ENCODE measurements around the gene MVB12B. TPM values are rescaled to one million over a fixed set of nuclear protein-coding genes. Genes with fewer than 3 reads are reported as not detected.

The MVB12B gene
- total RNA-seq, 1 experiment from 2014 or later = 5.8 TPM

DNA sequence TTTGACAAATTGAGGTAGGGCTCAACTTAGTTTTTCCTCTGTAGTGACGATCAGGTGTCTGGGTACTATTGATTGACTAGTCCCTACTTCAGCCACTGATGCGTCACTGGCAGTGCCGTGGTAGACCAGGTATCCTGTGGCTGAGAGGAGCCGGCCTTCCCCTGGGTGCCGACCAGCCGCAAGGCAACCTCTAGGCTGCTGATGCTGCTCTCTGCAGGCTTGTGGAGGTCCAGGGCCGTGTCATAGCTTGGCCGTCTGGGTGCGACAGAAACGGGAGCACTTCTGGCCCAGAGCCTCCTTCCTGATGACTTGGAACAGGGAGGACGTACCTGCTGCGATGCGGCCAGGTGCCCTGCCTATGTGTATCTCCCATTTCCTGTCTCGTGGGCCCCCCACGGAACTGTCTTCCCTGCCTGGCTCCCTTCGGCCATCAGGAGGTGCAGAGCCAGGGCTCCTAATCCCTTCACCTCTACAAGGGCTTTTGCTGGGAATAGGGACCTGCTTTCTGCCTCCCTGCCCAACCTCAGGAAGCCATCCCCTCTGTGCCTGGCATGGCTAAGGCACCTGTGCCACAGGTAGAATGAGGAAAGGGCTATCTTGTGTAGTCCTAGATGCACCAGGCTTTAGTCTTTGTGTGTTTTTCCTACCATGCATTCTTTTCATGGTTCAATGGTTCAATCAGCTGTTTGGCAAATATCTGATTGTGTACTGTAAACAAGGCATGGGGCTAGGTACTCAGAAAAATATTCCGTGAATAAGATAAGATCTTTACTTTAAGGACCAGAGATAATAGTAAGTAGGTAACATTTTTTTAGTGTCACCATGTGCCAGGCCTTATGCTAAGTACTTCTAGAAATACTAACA is 44.6 kb downstream of the MVB12B start:
- no peak overlapping the region for H2BK20ac ChIP-seq (ENCODE audit: low read depth, low read length, poor library complexity, severe bottlenecking)
- Mint-ChIP-seq H3K4me3 (no peak overlapping the region), H3K27me3 (ENCODE audit: low read depth) (no peaks in the 10 kb centered on the region), H3K36me3 (ENCODE audit: insufficient read depth in 1 of 3, low read depth in 3 of 3) (no peaks in the 10 kb centered on the region), H3K4me1 (peaks cover 31 to 37% of the 10 kb centered on the region in 2 experiments), H3K9me3 (no peaks in the 10 kb centered on the region), H3K27ac (no peak overlapping the region)
- H2BK120ac ChIP-seq (ENCODE audit: low read depth, low read length, poor library complexity, severe bottlenecking) = no peak overlapping the region
- no peak overlapping the region for H3K23ac ChIP-seq (ENCODE audit: insufficient read length, low read depth, low read length)
- no peaks in the 10 kb centered on the region for H3K27me3 ChIP-seq (ENCODE audit: insufficient read depth, low read length)
- H3K4me1 ChIP-seq (ENCODE audit: insufficient read depth, low read length) = peaks cover 2% of the 10 kb centered on the region; the same call in 1 of the 2 replicates
- H3K79me2 ChIP-seq (ENCODE audit: insufficient read depth, low read length) = no peaks in the 10 kb centered on the region
- H3K27ac ChIP-seq (ENCODE audit: insufficient read length, low read depth, low read length) = no peak overlapping the region
- peak overlapping the region; percentile 34; the same call in 1 of the 2 replicates for H3K14ac ChIP-seq (ENCODE audit: insufficient read depth, low read length)
- no peak overlapping the region for H2BK12ac ChIP-seq (ENCODE audit: insufficient read length, low read depth, low read length)
- H3K4me2 ChIP-seq (ENCODE audit: insufficient read depth, insufficient read length, low read length) = no peak overlapping the region
- no peak overlapping the region for H2BK5ac ChIP-seq (ENCODE audit: insufficient read length, low read length)
- no peaks in the 10 kb centered on the region for H3K9me3 ChIP-seq (ENCODE audit: control insufficient read depth, low read depth, low read length)
- peak; percentile 63 for DNase-seq
- no peak overlapping the region for H3K4ac ChIP-seq (ENCODE audit: low read depth, low read length)
- no peak overlapping the region for H2BK15ac ChIP-seq (ENCODE audit: low read depth, low read length)
- H3K9ac ChIP-seq (ENCODE audit: extremely low read depth, insufficient read length, low read length) = no peak overlapping the region
- no peak overlapping the region for H3K18ac ChIP-seq (ENCODE audit: insufficient read length, low read depth, low read length)
- H2AK5ac ChIP-seq (ENCODE audit: insufficient read length, low read length) = no peak overlapping the region
- TF ChIP-seq, protein P1, sequence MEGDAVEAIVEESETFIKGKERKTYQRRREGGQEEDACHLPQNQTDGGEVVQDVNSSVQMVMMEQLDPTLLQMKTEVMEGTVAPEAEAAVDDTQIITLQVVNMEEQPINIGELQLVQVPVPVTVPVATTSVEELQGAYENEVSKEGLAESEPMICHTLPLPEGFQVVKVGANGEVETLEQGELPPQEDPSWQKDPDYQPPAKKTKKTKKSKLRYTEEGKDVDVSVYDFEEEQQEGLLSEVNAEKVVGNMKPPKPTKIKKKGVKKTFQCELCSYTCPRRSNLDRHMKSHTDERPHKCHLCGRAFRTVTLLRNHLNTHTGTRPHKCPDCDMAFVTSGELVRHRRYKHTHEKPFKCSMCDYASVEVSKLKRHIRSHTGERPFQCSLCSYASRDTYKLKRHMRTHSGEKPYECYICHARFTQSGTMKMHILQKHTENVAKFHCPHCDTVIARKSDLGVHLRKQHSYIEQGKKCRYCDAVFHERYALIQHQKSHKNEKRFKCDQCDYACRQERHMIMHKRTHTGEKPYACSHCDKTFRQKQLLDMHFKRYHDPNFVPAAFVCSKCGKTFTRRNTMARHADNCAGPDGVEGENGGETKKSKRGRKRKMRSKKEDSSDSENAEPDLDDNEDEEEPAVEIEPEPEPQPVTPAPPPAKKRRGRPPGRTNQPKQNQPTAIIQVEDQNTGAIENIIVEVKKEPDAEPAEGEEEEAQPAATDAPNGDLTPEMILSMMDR (conservative IDR thresholded peaks at IDR 0.05) = no peak
- WGBS (ENCODE audit: extremely low coverage, insufficient read length, low lambda C conversion rate) = no CpG with 5 or more reads among the region's 17 CpGs
- no peak overlapping the region for H4K5ac ChIP-seq (ENCODE audit: insufficient read length, low read depth, low read length)
- H3K23me2 ChIP-seq (ENCODE audit: insufficient read length, low read depth, low read length, poor library complexity, severe bottlenecking) = no peaks in the 10 kb centered on the region
- H2AFZ ChIP-seq (ENCODE audit: low read length) = no peak overlapping the region
- H3K79me1 ChIP-seq (ENCODE audit: insufficient read depth, low read depth, low read length, poor library complexity, severe bottlenecking) = no peaks in the 10 kb centered on the region
- H4K20me1 ChIP-seq (ENCODE audit: control insufficient read depth, insufficient read depth, insufficient read length) = no peaks in the 10 kb centered on the region
- no peak overlapping the region for H4K91ac ChIP-seq (ENCODE audit: insufficient read length, low read depth, low read length)
- no peak overlapping the region for H3K56ac ChIP-seq (ENCODE audit: insufficient read length, low read depth, low read length)
- H4K8ac ChIP-seq (replicated peaks; ENCODE audit: insufficient read length, low read depth, low read length) = no peak overlapping the region
- no peak overlapping the region for H3T11ph ChIP-seq (ENCODE audit: low read length)
